Forelimb muscle (tissue), 1 donor: ENCODE measurements around the gene MARCHF9. TPM values are rescaled to one million over a fixed set of nuclear protein-coding genes. Genes with fewer than 3 reads are reported as not detected.
"Not testable (repeated sequence)": the region's sequence is repeated elsewhere in the genome, so short reads cannot be mapped to it uniquely, and the experiment has no call there.

Experiments
- DNase-seq: peaks from one replicate; pipeline ENCODE4 v3.0.0-alpha.2; 2013; ENCODE audit warnings: low read depth
- polyA plus RNA-seq: library from polyadenylated mRNA; unstranded; fragments of 120-200 nt; gene quantifications from one replicate; pipeline ENCODE4 v1.2.1, GENCODE V29; 2013; ENCODE audit not compliant: insufficient read length

The MARCHF9 gene
- polyA plus RNA-seq, 1 donor: 8.3 TPM

DNA sequence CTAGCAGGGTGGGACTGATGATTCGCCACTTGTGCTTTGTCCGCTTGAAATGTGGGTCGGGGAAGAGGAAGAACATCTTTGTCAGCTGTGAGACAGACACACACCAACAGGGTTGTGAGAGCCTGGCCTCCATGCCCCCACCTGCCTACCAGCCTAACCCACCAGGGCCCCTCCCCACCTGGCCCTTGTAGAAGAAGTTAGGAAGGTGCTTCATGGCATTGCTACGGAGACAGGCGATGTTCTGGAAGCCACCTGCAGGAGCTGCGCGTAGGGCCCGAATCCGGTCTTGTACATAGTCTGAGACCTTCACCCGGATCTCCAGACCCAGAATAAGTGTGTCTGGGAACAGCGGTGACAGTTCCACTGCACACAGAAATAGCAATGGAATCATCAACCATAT is 14.7 kb downstream of the MARCHF9 start:
- no peak for DNase-seq

DNA sequence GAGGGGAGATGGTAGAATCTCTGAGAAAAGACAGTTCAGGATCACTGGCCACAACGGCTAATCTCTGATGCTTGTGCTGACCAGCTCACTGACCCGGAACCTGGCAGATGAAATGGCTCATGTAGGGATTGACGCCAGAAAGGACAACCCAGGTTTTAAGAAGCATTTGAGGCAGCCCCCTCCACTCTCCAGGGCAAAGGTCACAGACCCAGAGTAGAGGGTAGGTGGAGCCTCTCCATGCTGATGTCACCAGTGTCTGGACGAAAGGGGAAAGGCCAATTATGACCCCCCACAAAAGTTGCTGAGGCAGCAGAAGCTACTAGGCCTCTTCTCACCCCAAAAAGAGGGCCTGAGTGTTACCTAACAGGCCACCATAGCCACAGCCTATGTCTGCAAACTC is 15.8 kb downstream of the MARCHF9 start:
- DNase-seq: no peak

DNA sequence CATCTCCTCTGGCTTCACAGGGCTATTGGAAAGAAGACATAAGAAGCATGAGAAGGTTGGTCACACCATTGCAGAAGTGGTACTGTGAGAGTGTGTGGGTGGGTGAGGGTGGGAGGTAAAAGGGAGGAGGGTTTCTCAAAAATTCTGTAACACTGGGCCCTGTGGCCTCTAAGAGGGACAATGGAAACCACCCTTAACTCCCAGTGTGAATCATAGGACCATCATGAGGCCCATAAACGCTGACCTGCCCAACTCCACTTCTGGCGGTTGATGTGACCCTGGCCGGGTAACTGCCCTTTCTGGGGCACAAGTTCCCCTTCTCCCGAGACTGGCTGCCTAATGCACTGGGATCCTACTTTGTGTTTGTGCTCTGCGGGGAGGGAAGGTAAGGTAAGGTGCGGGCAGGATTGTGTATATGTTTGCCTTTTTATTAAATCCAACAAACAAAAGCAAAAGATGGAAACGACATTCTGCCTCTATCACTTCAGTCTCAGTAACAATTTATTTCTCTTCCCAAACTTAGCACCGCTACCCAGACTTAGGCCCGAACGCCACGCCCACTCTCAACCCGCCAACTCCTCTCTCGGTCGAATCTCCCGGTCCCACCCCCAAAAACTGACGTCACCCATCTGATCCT is 16.5 kb downstream of the MARCHF9 start:
- DNase-seq: peak; percentile 89

DNA sequence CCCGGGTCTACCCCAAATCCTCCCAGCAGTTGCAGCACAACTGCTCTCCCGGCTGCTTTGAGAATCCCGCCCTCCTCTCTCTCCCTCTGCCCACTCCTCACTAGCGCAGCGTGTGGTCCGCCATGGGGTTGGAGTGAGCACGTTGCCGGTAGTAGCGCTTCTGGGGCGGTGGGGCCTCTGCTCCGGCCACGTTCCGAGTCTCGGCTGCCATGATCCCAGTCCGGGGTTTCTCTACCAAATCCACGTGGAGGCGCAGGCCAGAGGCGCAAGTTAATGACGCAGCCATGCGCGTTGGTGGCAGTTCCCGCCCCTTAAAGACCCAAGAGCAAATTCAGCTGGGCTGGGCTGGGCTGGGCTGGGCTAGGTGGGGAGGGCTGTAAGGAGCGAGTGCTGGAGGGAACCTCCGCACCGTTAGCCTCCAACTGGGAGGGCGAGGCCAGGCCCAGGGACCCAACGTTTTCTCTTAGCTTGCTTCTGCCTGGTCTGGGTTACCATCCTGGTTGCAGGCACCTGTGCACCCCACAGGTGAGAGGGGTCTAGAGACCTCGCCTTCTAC is 17.0 kb downstream of the MARCHF9 start, which contains the start of gene METTL1:
METTL1 (minus strand) TSS at position 233 of the 556 bp plus-strand sequence; CDS start at position 211, 22 bp downstream.
- peak; percentile 94 for DNase-seq

DNA sequence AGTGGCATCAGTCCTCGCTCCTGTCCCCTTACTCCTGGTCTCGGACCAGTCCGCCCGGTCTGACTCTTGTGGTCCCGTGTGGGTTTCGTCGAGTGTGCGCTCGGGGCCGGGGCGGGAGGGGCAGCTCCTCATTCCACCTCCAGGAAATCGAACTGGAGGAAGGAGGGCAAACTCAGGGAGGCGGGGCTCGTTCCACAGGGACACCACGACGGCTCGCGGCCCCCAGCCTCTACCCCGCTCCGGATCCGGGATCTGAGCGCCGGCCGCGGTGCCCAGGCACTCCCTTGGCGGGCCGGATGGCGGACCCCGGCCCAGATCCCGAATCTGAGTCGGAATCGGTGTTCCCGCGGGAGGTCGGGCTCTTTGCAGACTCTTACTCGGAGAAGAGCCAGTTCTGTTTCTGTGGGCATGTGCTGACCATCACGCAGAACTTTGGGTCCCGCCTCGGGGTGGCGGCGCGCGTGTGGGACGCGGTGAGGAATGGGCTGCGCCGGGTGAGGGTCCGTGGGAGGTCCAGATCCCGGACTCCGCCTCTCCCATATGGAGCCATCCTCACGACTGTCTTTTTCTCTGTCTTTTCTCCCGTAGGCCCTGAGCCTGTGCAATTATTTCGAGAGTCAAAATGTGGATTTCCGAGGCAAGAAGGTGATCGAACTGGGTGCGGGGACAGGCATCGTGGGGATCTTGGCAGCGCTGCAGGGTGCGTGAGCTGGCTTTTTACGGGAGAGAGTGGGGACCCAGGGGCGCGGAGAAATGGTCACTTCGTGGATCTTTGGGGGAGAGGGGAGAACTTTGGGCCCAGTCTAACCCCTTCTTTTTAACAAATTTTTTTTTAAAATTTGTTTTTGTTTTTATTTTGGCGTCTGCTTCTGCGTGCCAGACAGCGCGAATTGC is 17.8 kb downstream of the MARCHF9 start, which contains the start of gene EEF1AKMT3:
EEF1AKMT3 (plus strand) TSS at position 186 of the 894 bp plus-strand sequence; CDS start at position 297, 111 bp downstream.
- no peak for DNase-seq

DNA sequence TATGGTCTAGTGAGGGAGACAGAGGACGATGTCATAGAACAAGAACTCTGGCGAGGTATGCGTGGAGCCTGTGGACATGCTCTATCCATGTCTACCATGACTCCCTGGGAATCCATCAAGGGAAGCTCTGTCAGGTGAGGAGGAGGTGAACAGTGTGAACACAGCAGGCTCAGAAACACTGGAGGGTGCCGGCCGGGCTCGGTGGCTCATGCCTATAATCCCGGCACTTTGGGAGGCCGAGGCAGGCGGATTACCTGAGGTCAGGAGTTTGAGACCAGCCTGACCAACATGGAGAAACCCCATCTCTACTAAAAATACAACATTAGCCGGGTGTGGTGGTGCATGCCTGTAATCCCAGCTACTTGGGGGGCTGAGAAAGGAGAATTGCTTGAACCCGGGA is 19.7 kb downstream of the MARCHF9 start:
- DNase-seq: not testable (repeated sequence)

DNA sequence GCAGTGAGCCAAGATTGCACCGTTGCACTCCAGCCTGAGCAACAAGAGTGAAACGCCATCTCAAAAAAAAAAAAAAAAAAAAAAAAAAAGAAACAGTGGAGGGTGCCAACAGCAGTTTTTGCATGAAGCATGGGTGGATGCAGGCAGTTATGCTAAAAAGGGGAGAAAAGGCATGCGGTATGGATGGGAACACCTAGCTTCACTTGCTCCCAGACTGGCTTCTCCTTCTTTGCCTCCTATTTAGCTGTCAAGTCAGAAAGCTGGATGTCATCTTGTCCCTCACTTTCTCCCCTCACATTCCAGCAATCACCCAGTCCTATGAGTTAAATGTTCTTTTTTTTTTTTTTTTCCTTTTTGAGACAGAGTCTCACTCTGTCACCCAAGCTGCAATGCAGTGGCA is 20.1 kb downstream of the MARCHF9 start:
- DNase-seq: no peak

DNA sequence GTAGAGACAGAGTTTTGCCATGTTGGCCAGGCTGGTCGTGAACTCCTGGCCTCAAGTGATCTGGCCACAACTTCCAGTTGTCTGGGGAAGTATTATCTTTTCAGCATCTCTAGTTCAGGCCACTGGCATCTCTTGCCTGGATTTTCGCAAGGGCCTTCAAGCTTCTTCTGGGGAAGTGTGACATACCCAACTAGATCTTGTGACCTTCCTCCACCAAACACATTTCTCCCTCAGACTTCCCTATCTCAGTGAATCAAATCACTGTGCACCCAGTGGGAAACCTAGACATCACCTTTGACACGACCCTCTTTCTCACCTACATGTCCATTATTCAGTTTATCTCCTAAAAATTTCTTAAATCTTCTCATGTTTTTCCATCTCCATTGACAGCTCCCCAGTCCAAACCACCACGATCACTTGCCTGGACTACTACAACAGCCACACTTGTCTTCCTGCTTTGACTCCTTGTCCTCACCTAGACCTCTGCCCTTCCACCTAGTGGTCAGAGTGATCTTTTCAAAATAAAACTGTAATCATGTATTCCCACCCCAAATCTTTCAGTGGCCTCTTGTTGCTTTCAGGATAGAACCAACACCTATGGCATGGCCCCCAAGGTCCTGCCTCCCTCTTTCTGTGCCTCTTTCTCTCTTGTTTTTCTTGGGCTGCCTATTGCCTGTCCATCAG is 20.8 kb downstream of the MARCHF9 start:
- DNase-seq: no peak

DNA sequence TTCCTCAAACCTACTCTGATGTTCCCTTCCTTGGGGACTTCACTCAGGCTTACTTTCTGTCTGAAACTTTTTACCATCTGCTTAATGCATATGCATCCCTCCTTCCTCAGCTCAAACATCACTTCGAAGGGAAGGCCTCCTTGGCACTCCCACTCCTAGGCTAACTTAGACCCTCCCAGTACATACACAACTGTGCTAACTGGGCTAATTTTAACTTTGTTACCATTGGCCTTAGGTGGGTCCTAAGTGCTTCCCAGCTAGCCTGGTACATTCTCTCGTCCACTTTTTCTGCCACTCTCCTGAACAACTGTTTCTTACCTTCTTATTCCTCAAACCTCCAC is 21.3 kb downstream of the MARCHF9 start:
- no peak for DNase-seq

DNA sequence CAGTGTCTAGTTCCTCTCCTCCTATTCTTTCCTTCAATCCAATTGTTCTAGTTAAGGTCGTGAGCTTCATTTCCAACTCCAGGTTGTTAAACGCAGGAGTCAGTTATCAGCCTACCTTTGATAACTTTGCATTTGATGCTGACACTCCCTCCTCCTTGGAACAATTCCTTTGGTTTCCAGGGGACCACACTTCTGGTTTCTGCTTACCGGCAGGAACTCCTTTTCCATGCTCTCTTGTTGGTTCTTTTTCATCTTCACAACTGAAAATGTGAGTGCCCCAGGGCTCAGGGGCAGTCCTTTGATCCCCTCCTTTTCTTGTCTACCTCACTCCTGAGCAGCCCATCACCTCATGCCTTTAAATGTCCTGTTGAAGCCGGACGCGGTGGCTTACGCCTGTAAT is 22.5 kb downstream of the MARCHF9 start:
- DNase-seq: no peak

DNA sequence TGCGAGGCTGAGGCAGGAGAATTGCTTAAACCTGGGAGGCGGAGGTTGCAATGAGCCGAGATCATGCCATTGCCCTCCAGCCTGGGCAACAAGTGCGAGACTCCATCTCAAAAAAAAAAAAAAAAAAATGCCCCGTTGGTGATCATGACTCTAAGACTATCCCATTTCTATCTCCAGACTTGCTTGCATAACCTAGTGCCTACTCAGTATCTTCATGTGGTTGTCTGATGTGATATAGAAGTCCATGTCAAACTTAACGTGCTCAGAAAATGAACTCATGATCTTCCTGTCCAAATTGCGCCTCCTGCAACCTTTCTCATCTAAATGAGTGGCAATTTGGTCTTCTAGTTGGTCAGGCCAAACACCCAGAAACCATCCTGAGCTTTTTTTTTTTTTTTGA is 23.0 kb downstream of the MARCHF9 start:
- no peak for DNase-seq

DNA sequence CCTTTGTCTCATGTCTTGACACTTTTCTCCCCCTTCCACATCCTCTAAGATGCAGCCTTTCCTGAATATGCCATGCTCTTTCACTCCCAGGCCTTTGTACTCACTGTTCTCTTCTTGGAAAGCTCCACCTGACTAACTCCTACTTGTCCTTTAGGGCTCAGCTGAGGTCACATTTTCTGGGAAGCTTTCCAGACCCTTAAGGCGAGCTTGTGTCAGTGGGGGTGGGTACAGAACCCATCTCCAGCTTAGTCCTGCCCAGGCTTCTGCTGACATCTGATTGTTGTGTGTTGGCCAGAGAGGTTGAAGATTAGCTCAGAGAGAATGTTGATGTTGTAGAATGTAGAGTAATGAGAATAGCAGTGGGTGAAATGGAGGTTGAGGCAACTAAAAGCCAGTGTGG is 24.8 kb downstream of the MARCHF9 start:
- no peak for DNase-seq

DNA sequence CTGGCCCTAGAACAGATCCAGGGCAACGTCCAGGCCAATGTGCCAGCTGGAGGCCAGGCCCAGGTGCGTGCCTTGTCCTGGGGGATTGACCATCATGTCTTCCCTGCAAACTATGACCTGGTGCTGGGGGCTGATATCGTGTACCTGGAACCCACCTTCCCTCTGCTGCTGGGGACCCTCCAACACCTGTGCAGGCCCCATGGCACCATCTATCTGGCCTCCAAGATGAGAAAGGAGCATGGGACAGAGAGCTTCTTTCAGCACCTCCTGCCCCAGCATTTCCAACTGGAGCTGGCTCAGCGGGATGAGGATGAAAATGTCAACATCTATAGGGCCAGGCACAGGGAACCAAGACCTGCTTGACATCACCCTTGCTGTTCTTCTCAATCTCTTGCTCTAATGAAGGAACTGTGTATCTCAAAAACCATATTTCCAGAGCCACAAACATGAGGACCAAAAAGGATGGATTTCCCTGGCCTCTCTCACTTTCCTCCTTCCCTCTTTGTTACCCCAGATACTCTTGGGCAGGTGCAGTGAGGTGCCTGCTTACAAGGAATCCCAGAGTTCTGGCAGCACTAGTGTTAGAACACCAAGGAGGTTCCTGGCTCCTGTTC is 25.5 kb downstream of the MARCHF9 start:
- no peak for DNase-seq

DNA sequence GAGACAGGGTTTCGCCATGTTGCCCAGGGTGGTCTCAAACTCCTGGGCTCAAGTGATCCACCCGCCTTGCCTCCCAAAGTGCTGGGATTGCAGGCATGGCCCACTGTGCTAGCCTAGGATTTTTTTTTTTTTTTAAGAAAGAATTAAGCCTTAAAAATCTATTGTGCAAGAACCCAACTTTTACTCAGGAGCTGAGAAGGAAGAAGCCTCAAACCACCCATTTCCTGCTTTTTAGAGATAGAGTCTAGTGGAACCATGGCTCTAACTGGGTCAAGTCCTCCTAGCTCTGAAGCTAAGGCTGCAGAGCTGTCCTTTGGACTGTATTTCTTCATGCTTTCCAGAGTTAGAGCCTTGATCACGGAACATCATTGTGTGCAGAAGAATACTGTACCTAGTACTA is 26.3 kb downstream of the MARCHF9 start:
- no peak for DNase-seq

DNA sequence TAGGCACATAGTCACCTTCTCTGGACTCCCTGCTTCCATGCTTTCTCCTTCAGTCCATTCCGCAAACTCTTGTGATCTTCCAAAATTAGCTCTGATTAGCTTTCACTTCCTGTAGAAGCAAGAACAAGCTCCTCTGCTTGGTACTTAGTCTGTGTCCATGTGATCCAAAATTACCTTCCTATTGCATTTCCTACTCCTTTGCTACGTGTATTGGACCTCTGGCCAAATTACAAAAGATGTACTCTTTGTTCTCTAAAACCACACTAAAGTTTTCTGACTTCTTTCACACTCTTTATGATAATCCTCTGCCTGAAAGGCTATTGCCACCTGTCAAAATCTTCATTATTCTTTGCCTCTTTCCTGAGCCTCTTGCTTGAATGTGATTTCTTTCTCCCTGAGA is 26.9 kb downstream of the MARCHF9 start:
- DNase-seq: no peak

DNA sequence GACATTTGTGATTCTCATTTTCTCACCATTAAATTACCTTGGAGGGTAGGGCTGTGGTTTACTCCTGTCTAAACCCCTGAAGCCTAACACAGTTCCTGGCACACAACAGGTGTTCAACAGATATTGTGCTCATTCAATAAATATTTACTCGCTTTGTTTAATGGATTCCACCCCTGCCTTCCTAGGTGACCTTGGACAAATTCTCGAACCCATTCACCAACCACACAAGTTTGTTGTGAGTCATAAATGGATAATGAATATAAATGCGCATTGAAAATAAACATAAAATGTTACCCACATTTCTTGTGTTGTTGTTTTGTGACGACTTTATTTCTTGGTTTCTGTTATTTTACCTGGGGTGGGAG is 27.3 kb downstream of the MARCHF9 start:
- DNase-seq: no peak

DNA sequence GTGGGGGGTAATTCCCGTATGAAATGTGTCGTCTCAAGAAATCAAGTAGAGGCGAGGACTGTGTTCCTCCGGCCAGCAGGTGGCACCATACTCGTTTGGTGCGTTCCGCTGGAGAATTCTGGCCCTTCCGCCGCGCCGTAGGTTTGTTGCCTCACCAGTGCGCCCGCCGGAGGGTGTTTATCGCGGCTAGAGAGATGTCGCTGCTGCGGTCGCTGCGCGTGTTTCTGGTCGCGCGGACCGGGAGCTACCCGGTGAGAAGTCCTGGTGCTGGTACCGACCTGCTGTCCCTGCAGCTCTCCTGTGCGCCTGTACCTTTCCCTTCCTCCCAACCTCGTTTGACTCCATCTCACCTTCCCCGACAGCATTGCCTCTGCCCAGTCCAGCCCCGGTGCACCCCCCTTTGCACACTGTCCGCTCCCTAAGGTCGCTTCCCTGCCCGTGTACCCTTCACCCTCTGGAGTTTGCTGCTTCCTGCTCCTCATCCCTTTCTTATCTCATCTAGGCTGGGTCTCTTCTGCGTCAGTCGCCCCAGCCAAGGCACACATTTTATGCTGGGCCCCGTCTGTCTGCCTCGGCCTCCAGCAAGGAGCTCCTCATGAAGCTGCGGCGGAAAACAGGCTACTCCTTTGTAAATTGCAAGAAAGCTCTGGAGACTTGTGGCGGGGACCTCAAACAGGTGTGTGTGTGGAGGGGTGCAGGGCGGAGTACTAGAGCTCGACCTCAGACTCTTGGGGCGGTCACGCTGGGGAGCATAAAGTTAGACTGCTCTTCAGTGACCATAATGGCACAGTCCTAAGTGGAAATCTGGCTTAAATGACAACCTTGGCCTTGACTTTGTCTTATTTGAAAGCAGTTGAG is 27.9 kb downstream of the MARCHF9 start, which contains the start of gene TSFM:
TSFM (plus strand) TSS at position 180 of the 858 bp plus-strand sequence; CDS start at position 195, 15 bp downstream.
- peak; percentile 89 for DNase-seq

DNA sequence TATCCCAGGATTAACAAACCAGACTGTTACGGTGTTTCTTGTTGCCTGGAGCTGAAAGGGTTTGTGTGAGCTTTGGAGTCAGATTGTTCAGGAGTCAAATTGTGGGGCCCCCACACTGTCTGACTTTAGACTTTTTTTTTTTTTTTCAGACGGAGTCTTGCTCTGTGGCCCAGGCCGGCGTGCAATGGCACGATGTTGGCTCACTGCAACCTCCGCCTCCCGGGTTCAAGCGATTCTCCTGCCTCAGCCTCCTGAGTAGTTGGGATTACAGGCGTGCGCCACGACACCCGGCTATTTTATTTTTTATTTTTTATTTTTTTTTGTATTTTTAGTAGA is 28.5 kb downstream of the MARCHF9 start:
- no peak for DNase-seq

DNA sequence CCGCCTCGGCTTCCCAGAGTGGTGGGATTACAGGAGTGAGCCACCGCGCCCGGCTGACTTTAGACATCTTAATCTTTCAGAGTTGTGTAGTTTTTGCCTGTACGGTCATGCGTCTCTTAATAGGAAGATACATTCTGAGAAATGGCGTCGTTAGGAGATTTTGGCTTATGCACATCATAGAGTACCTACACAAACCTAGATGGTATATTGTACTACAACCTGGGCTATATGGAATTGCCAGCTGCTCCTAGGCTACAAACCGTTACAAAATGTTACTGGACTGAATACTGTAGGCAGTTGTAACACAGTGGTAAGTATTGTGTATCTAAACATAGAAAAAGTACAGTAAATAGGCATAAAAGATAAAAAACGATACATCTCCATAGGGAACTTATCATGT is 29.0 kb downstream of the MARCHF9 start:
- no peak for DNase-seq

DNA sequence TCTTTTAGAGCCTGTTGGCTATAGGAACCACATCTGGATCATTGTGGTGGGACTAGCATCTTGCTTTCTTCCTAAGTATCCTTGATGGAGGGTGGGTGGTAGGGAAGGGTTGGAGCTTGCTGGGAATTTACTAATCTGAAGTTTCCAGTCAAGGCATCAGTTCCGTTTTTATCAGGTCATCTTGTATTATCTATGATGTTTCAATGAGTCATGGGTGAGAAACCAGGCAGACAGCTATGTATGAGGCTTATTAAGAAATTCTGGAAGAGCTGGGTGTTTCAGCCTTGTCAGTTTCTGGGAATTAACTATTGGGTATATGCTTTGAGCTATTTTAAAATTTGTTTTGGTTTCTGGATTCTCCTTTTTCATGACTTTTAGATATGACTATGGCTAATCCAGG is 39.0 kb downstream of the MARCHF9 start:
- no peak for DNase-seq

DNA sequence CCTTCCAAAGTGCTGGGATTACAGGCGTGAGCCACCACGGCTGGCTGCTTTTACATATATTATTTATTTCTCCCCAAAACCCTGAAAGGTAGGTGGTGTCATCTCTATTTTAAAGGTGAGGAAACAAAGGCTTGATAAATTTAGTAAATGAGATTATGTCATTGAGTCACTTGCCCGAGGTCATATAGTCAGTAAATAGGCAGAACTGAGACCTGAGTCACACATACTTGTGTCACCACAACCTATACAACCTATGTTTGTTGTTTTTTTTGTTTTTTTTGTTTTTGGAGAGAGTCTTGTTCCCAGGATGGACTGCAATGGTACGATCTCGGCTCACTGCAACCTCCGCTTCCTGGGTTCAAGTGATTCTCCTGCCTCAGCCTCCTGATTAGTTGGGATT is 40.5 kb downstream of the MARCHF9 start:
- no peak for DNase-seq
